ENCODE measurements around the gene TSPOAP1. TPM values are rescaled to one million over a fixed set of nuclear protein-coding genes. Genes with fewer than 3 reads are reported as not detected.

The TSPOAP1 gene
- polyA plus RNA-seq, 3 donors from 2014 or later, result 7.1 to 32.1 (median 8.4) TPM

GRCh38 chr17:58320163-58320558, 8.4 kb downstream of the TSPOAP1 start:
- H3K4me1 Mint-ChIP-seq, result peaks cover 42 to 47% of the 10 kb centered on the region in 2 donors
- no peak overlapping the region for H3K4me3 Mint-ChIP-seq
- DNase-seq, result no peak
- H3K9me3 Mint-ChIP-seq, result no peaks in the 10 kb centered on the region
- peak overlapping the region in 4 of 6 donors; percentile 56 to 91 (median 62) for H3K27ac Mint-ChIP-seq
- peaks cover 0 to 11% (median 8%) of the 10 kb centered on the region in 3 donors for H3K27me3 Mint-ChIP-seq (ENCODE audit: low read depth in 3 of 3)
- H3K36me3 Mint-ChIP-seq, result peaks cover 13 to 31% (median 25%) of the 10 kb centered on the region in 3 donors

GRCh38 chr17:58319173-58320162, 9.1 kb downstream of the TSPOAP1 start:
- DNase-seq, result no peak
- Mint-ChIP-seq H3K27me3 (ENCODE audit: low read depth in 3 of 3) (peaks cover 0 to 11% (median 8%) of the 10 kb centered on the region in 3 donors), H3K4me3 (no peak overlapping the region), H3K9me3 (no peaks in the 10 kb centered on the region), H3K36me3 (peaks cover 13 to 31% (median 29%) of the 10 kb centered on the region in 3 donors), H3K27ac (peak overlapping the region in 5 of 6 donors; percentile 30 to 91 (median 57)), H3K4me1 (peaks cover 38 to 43% of the 10 kb centered on the region in 2 donors)

GRCh38 chr17:58318627-58319172, 9.9 kb downstream of the TSPOAP1 start:
- Mint-ChIP-seq H3K27ac (peak overlapping the region; percentile 65 to 95 (median 84)), H3K36me3 (peaks cover 13 to 39% (median 35%) of the 10 kb centered on the region in 3 donors), H3K9me3 (no peaks in the 10 kb centered on the region), H3K27me3 (ENCODE audit: low read depth in 3 of 3) (peaks cover 0 to 9% (median 8%) of the 10 kb centered on the region in 3 donors), H3K4me1 (peaks cover 35 to 40% of the 10 kb centered on the region in 2 donors), H3K4me3 (peak overlapping the region in 1 of 5 donors; percentile 10)
- DNase-seq, result no peak

- H3K4me3 Mint-ChIP-seq, result peak overlapping the region in 2 of 5 donors; percentile 10 to 71
- no peaks in the 10 kb centered on the region for H3K9me3 Mint-ChIP-seq
- H3K4me1 Mint-ChIP-seq, result peaks cover 31 to 34% of the 10 kb centered on the region in 2 donors
- H3K27me3 Mint-ChIP-seq (ENCODE audit: low read depth in 3 of 3), result peaks cover 0 to 11% (median 8%) of the 10 kb centered on the region in 3 donors
- DNase-seq, result no peak
- peak overlapping the region; percentile 65 to 95 (median 92) for H3K27ac Mint-ChIP-seq
- H3K36me3 Mint-ChIP-seq, result peaks cover 13 to 40% (median 37%) of the 10 kb centered on the region in 3 donors
Measured at GRCh38 chr17:58318065-58318481, 10.5 kb downstream of the TSPOAP1 start.

GRCh38 chr17:58317421-58318064, 11.1 kb downstream of the TSPOAP1 start:
- peaks cover 16 to 43% (median 40%) of the 10 kb centered on the region in 3 donors for H3K36me3 Mint-ChIP-seq
- peaks cover 0 to 11% (median 6%) of the 10 kb centered on the region in 3 donors for H3K27me3 Mint-ChIP-seq (ENCODE audit: low read depth in 3 of 3)
- no peaks in the 10 kb centered on the region for H3K9me3 Mint-ChIP-seq
- H3K4me1 Mint-ChIP-seq, result peaks cover 32 to 34% of the 10 kb centered on the region in 2 donors
- peak; percentile 83 to 89 (median 84) for DNase-seq
- peak overlapping the region; percentile 34 to 72 (median 55) for H3K4me3 Mint-ChIP-seq
- peak overlapping the region; percentile 78 to 95 (median 93) for H3K27ac Mint-ChIP-seq

- H3K27me3 Mint-ChIP-seq (ENCODE audit: low read depth in 3 of 3), result peaks cover 0 to 7% (median 2%) of the 10 kb centered on the region in 3 donors
- DNase-seq, result no peak
- peaks cover 13 to 34% (median 32%) of the 10 kb centered on the region in 3 donors for H3K36me3 Mint-ChIP-seq
- peaks cover 23 to 24% of the 10 kb centered on the region in 2 donors for H3K4me1 Mint-ChIP-seq
- H3K9me3 Mint-ChIP-seq, result no peaks in the 10 kb centered on the region
- peak overlapping the region in 5 of 6 donors; percentile 64 to 95 (median 91) for H3K27ac Mint-ChIP-seq
- H3K4me3 Mint-ChIP-seq, result no peak overlapping the region
Measured at GRCh38 chr17:58316260-58316960, 12.2 kb downstream of the TSPOAP1 start.

- Mint-ChIP-seq H3K4me3 (no peak overlapping the region), H3K27ac (peak overlapping the region; percentile 70 to 84 (median 78)), H3K27me3 (ENCODE audit: low read depth in 3 of 3) (peaks cover 0 to 7% (median 2%) of the 10 kb centered on the region in 3 donors), H3K4me1 (peaks cover 20% of the 10 kb centered on the region in 2 donors), H3K36me3 (peaks cover 9 to 32% (median 29%) of the 10 kb centered on the region in 3 donors), H3K9me3 (no peaks in the 10 kb centered on the region)
- no peak for DNase-seq
Measured at GRCh38 chr17:58315750-58316149, 12.8 kb downstream of the TSPOAP1 start.

- DNase-seq, result no peak
- H3K9me3 Mint-ChIP-seq, result no peaks in the 10 kb centered on the region
- no peak overlapping the region for H3K4me3 Mint-ChIP-seq
- peaks cover 7 to 31% (median 27%) of the 10 kb centered on the region in 3 donors for H3K36me3 Mint-ChIP-seq
- H3K4me1 Mint-ChIP-seq, result peaks cover 18 to 19% of the 10 kb centered on the region in 2 donors
- H3K27ac Mint-ChIP-seq, result peak overlapping the region; percentile 70 to 84 (median 78)
- peaks cover 0 to 7% (median 2%) of the 10 kb centered on the region in 3 donors for H3K27me3 Mint-ChIP-seq (ENCODE audit: low read depth in 3 of 3)
Measured at GRCh38 chr17:58315281-58315711, 13.3 kb downstream of the TSPOAP1 start.

GRCh38 chr17:58314706-58315015, 13.9 kb downstream of the TSPOAP1 start:
- peak overlapping the region; percentile 9 to 76 (median 38) for H3K27ac Mint-ChIP-seq

GRCh38 chr17:58313815-58314705, 14.5 kb downstream of the TSPOAP1 start:
- Mint-ChIP-seq H3K27ac (peak overlapping the region in 5 of 6 donors; percentile 42 to 76 (median 57)), H3K36me3 (peaks cover 7 to 36% (median 27%) of the 10 kb centered on the region in 3 donors), H3K27me3 (ENCODE audit: low read depth in 3 of 3) (peaks cover 0 to 8% (median 2%) of the 10 kb centered on the region in 3 donors), H3K4me3 (no peak overlapping the region), H3K4me1 (peaks cover 18 to 21% of the 10 kb centered on the region in 2 donors), H3K9me3 (no peaks in the 10 kb centered on the region)
- no peak for DNase-seq

More at GRCh38 chr17:58314706-58315015, 13.9 kb downstream of the TSPOAP1 start:
- Mint-ChIP-seq H3K9me3 (no peaks in the 10 kb centered on the region), H3K4me3 (no peak overlapping the region), H3K27me3 (ENCODE audit: low read depth in 3 of 3) (peaks cover 0 to 9% (median 2%) of the 10 kb centered on the region in 3 donors), H3K36me3 (peaks cover 7 to 36% (median 27%) of the 10 kb centered on the region in 3 donors), H3K4me1 (peaks cover 18 to 19% of the 10 kb centered on the region in 2 donors)
- no peak for DNase-seq

GRCh38 chr17:58312829-58313228, 15.8 kb downstream of the TSPOAP1 start:
- H3K27me3 Mint-ChIP-seq (ENCODE audit: low read depth in 3 of 3), result peaks cover 0 to 4% (median 2%) of the 10 kb centered on the region in 3 donors
- H3K4me1 Mint-ChIP-seq, result peaks cover 9 to 13% of the 10 kb centered on the region in 2 donors
- DNase-seq, result no peak

More at GRCh38 chr17:58312829-58313228, 15.8 kb downstream of the TSPOAP1 start:
- Mint-ChIP-seq H3K4me3 (no peak overlapping the region), H3K36me3 (peaks cover 7 to 36% (median 27%) of the 10 kb centered on the region in 3 donors), H3K9me3 (no peaks in the 10 kb centered on the region), H3K27ac (peak overlapping the region in 2 of 6 donors; percentile 40 to 53)

Measured in immature natural killer cell (primary cell).